Measurements from ENCODE around the gene MRPL9. TPM values are rescaled to one million over a fixed set of nuclear protein-coding genes. Genes with fewer than 3 reads are reported as not detected.

MRPL9 gene
- total and polyA plus RNA-seq, 10 of the 15 experiments (the other 5 are each of a cell fraction or from before 2014, with no cell fraction given), result 35.7 to 161 (median 110) TPM

DNA sequence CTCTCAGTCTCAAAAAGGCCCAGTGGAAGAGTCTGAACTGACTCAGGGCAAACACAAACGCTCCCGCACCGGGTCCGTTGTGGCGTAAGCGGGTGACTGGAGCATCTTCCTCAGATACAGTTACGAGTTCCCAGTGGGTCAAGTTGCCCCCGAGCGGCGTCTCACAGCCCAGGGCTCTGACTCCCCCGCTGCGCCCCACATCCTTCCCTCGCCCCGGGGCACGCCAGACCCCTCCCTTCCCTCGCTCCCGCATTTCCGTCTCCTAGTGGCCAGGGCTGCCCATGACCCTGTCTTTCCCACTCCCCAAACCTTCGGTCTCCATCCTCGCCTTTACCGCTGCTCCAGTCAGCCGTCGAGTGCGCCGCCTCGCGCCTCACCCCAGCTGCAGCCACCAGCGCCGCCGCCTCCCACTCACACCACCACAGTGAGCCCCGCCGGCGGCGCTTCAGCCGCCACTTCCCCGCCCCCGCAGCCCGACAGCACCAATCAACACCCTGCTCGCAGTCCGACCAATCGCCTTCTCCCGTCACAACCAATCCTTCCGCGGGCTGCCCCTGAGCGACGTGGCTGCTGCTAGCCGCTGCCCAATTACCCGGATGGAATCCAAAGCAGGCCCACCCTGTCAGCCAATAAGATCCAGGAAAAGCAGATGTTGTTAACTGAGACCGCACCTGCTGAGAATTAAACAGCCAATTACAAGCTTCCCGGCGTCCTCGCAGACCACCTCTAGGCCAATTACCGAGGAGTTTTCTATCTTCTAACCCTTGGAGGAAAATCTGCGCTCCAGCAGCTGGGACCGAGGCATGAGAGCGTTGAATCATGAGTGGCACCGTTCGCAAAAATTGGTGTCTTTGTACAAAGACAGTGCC lies 27.0 kb upstream of the MRPL9 start, which contains the start of gene TDRKH (continued):
- TF ChIP-seq, protein P1, sequence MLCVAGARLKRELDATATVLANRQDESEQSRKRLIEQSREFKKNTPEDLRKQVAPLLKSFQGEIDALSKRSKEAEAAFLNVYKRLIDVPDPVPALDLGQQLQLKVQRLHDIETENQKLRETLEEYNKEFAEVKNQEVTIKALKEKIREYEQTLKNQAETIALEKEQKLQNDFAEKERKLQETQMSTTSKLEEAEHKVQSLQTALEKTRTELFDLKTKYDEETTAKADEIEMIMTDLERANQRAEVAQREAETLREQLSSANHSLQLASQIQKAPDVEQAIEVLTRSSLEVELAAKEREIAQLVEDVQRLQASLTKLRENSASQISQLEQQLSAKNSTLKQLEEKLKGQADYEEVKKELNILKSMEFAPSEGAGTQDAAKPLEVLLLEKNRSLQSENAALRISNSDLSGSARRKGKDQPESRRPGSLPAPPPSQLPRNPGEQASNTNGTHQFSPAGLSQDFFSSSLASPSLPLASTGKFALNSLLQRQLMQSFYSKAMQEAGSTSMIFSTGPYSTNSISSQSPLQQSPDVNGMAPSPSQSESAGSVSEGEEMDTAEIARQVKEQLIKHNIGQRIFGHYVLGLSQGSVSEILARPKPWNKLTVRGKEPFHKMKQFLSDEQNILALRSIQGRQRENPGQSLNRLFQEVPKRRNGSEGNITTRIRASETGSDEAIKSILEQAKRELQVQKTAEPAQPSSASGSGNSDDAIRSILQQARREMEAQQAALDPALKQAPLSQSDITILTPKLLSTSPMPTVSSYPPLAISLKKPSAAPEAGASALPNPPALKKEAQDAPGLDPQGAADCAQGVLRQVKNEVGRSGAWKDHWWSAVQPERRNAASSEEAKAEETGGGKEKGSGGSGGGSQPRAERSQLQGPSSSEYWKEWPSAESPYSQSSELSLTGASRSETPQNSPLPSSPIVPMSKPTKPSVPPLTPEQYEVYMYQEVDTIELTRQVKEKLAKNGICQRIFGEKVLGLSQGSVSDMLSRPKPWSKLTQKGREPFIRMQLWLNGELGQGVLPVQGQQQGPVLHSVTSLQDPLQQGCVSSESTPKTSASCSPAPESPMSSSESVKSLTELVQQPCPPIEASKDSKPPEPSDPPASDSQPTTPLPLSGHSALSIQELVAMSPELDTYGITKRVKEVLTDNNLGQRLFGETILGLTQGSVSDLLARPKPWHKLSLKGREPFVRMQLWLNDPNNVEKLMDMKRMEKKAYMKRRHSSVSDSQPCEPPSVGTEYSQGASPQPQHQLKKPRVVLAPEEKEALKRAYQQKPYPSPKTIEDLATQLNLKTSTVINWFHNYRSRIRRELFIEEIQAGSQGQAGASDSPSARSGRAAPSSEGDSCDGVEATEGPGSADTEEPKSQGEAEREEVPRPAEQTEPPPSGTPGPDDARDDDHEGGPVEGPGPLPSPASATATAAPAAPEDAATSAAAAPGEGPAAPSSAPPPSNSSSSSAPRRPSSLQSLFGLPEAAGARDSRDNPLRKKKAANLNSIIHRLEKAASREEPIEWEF (IDR thresholded peaks at IDR 0.05; ENCODE audit: insufficient replicate concordance, low read depth, low read length), result no peak
- peak; percentile 34; the same call in 1 of the 3 replicates for TF ChIP-seq POU2F2 (IDR thresholded peaks at IDR 0.05; ENCODE audit: borderline replicate concordance, low read depth, low read length)
- no peak for TF ChIP-seq GABPA (IDR thresholded peaks at IDR 0.05; ENCODE audit: low read depth)
- peak; percentile 73 for TF ChIP-seq NBN (IDR thresholded peaks at IDR 0.05)
- TF ChIP-seq BHLHE40 (IDR thresholded peaks at IDR 0.05; ENCODE audit: borderline replicate concordance in 1 of 2, low read depth in 2 of 2, low read length in 1 of 2), result peak; percentile 23 to 71; a peak in 2 of 4 replicates
- no peak for TF ChIP-seq MEF2B (IDR thresholded peaks at IDR 0.05; ENCODE audit: partially characterized antibody, poor library complexity, severe bottlenecking)
- TF ChIP-seq STAT1 (conservative IDR thresholded peaks at IDR 0.05), result no peak
- no peak for TF ChIP-seq EP300 (IDR thresholded peaks at IDR 0.05; ENCODE audit: borderline replicate concordance in 1 of 2, control insufficient read depth in 1 of 2, low read depth in 2 of 2, low read length in 2 of 2)
- no peak for TF ChIP-seq TCF12 (IDR thresholded peaks at IDR 0.05; ENCODE audit: low read depth, low read length)
- TF ChIP-seq, protein P2, sequence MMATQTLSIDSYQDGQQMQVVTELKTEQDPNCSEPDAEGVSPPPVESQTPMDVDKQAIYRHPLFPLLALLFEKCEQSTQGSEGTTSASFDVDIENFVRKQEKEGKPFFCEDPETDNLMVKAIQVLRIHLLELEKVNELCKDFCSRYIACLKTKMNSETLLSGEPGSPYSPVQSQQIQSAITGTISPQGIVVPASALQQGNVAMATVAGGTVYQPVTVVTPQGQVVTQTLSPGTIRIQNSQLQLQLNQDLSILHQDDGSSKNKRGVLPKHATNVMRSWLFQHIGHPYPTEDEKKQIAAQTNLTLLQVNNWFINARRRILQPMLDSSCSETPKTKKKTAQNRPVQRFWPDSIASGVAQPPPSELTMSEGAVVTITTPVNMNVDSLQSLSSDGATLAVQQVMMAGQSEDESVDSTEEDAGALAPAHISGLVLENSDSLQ (IDR thresholded peaks at IDR 0.05), result peak; percentile 100
- TF ChIP-seq, protein P3, sequence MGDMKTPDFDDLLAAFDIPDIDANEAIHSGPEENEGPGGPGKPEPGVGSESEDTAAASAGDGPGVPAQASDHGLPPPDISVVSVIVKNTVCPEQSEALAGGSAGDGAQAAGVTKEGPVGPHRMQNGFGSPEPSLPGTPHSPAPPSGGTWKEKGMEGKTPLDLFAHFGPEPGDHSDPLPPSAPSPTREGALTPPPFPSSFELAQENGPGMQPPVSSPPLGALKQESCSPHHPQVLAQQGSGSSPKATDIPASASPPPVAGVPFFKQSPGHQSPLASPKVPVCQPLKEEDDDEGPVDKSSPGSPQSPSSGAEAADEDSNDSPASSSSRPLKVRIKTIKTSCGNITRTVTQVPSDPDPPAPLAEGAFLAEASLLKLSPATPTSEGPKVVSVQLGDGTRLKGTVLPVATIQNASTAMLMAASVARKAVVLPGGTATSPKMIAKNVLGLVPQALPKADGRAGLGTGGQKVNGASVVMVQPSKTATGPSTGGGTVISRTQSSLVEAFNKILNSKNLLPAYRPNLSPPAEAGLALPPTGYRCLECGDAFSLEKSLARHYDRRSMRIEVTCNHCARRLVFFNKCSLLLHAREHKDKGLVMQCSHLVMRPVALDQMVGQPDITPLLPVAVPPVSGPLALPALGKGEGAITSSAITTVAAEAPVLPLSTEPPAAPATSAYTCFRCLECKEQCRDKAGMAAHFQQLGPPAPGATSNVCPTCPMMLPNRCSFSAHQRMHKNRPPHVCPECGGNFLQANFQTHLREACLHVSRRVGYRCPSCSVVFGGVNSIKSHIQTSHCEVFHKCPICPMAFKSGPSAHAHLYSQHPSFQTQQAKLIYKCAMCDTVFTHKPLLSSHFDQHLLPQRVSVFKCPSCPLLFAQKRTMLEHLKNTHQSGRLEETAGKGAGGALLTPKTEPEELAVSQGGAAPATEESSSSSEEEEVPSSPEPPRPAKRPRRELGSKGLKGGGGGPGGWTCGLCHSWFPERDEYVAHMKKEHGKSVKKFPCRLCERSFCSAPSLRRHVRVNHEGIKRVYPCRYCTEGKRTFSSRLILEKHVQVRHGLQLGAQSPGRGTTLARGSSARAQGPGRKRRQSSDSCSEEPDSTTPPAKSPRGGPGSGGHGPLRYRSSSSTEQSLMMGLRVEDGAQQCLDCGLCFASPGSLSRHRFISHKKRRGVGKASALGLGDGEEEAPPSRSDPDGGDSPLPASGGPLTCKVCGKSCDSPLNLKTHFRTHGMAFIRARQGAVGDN (IDR thresholded peaks at IDR 0.05), result peak; percentile 44
- TF ChIP-seq ZNF384 (IDR thresholded peaks at IDR 0.05; ENCODE audit: borderline replicate concordance, low read depth, low read length), result no peak
- TF ChIP-seq, protein P4, sequence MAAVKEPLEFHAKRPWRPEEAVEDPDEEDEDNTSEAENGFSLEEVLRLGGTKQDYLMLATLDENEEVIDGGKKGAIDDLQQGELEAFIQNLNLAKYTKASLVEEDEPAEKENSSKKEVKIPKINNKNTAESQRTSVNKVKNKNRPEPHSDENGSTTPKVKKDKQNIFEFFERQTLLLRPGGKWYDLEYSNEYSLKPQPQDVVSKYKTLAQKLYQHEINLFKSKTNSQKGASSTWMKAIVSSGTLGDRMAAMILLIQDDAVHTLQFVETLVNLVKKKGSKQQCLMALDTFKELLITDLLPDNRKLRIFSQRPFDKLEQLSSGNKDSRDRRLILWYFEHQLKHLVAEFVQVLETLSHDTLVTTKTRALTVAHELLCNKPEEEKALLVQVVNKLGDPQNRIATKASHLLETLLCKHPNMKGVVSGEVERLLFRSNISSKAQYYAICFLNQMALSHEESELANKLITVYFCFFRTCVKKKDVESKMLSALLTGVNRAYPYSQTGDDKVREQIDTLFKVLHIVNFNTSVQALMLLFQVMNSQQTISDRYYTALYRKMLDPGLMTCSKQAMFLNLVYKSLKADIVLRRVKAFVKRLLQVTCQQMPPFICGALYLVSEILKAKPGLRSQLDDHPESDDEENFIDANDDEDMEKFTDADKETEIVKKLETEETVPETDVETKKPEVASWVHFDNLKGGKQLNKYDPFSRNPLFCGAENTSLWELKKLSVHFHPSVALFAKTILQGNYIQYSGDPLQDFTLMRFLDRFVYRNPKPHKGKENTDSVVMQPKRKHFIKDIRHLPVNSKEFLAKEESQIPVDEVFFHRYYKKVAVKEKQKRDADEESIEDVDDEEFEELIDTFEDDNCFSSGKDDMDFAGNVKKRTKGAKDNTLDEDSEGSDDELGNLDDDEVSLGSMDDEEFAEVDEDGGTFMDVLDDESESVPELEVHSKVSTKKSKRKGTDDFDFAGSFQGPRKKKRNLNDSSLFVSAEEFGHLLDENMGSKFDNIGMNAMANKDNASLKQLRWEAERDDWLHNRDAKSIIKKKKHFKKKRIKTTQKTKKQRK (IDR thresholded peaks at IDR 0.05; ENCODE audit: low read depth, low read length), result peak; percentile 90
- TF ChIP-seq RCOR1 (conservative IDR thresholded peaks at IDR 0.05; ENCODE audit: low read depth, low read length), result peak; percentile 97

Measured in GM12878 (cell line).